Effector CD4-positive, alpha-beta T cell (primary cell): ENCODE measurements around the gene RNU1-3.
A peak's percentile ranks its signal among the peaks of the same experiment; 100 is the strongest.
"Not testable (repeated sequence)": the region's sequence is repeated elsewhere in the genome, so short reads cannot be mapped to it uniquely, and the experiment has no call there.

Experiments used
- DNase-seq: peaks from one replicate; pipeline ENCODE4 v3.0.0-alpha.2; 2020

The RNU1-3 gene

GRCh38 chr1:16651560-16651959, 15.2 kb downstream of the RNU1-3 start:
- DNase-seq, result not testable (repeated sequence)

GRCh38 chr1:16649960-16650359, 16.8 kb downstream of the RNU1-3 start:
- DNase-seq, result not testable (repeated sequence)

GRCh38 chr1:16649390-16649789, 17.4 kb downstream of the RNU1-3 start:
- not testable (repeated sequence) for DNase-seq

- not testable (repeated sequence) for DNase-seq
Measured at GRCh38 chr1:16648756-16649155, 18.0 kb downstream of the RNU1-3 start.

- DNase-seq, result not testable (repeated sequence)
Measured at GRCh38 chr1:16648250-16648649, 18.5 kb downstream of the RNU1-3 start.

GRCh38 chr1:16647179-16648176, 19.3 kb downstream of the RNU1-3 start:
- DNase-seq, result peak; percentile 3

- peak; percentile 1 for DNase-seq
Measured at GRCh38 chr1:16646716-16647115, 20.0 kb downstream of the RNU1-3 start.

GRCh38 chr1:16646061-16646664, 20.6 kb downstream of the RNU1-3 start:
- peak; percentile 3 for DNase-seq

GRCh38 chr1:16645271-16646060, 21.3 kb downstream of the RNU1-3 start:
- peak; percentile 2 for DNase-seq

GRCh38 chr1:16644482-16645270, 22.1 kb downstream of the RNU1-3 start:
- peak; percentile 98 for DNase-seq

GRCh38 chr1:16644193-16644481, 22.6 kb downstream of the RNU1-3 start:
- no peak for DNase-seq

- DNase-seq, result peak; percentile 8
Measured at GRCh38 chr1:16643476-16644192, 23.1 kb downstream of the RNU1-3 start.

- DNase-seq, result peak; percentile 2
Measured at GRCh38 chr1:16643001-16643411, 23.7 kb downstream of the RNU1-3 start.

- peak; percentile 1 for DNase-seq
Measured at GRCh38 chr1:16642025-16642966, 24.5 kb downstream of the RNU1-3 start.

- DNase-seq, result not testable (repeated sequence)
Measured at GRCh38 chr1:16641159-16641975, 25.4 kb downstream of the RNU1-3 start.

GRCh38 chr1:16639091-16640031, 27.4 kb downstream of the RNU1-3 start:
- peak; percentile 1 for DNase-seq

GRCh38 chr1:16637941-16638778, 28.6 kb downstream of the RNU1-3 start:
- DNase-seq, result peak; percentile 1
